Bone marrow (tissue), 2 donors: ENCODE measurements around the gene TAB2.
"Not testable (repeated sequence)": the region's sequence is repeated elsewhere in the genome, so short reads cannot be mapped to it uniquely, and the experiment has no call there.

Experiments
- DNase-seq, 2 donors: peaks; one replicate each; lab custom pipeline; 2025; lab: John Stamatoyannopoulos, UW

The TAB2 gene

DNA sequence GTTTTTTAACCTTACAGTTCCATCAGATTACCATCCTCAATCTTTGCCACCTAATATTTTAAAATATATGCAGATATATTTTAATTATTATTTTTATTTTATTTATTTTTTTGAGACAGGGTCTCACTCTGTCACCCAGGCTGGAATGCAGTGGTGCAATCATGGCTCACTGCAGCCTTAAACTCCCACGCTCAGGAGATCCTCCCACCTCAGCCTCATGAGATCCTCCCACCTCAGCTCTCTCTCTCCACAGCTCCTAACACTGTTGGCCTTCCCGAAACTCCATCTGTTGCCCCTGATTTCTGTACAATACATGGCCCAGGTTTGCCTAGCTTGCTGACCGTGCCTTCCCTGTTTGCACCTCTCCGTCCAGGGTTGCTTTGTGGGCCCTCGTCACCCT is 4.4 kb upstream of the TAB2 start:
- no peak for DNase-seq

DNA sequence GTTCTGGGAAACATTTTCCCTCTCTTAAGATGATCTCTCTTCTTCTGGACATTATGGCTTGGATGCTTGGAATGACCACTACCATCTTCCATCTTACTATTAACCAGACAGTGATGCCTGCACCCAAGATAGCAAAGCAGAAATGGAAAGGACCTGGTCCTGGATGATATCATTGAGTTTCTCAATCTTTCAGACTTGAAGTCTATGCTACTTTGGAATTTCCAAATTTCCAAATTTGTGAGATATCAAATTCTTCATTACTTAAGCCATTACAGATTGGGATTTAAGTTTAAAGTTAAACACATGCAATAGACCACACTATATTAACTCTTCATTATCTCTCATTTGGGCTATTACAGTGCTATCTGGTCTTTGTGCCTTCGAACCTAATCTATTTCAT is 3.7 kb upstream of the TAB2 start:
- DNase-seq = no peak

- no peak for DNase-seq
Observed at GRCh38 chr6:149314325-149314905, 3.1 kb upstream of the TAB2 start.

- no peak for DNase-seq
Observed at GRCh38 chr6:149316108-149316727, 1.3 kb upstream of the TAB2 start.

- peak; percentile 76 to 90 for DNase-seq
Observed at GRCh38 chr6:149316740-149317643, 520 bp upstream of the TAB2 start.

- DNase-seq = peak in 1 of 2 donors; percentile 49
Observed at GRCh38 chr6:149318581-149319286, 1.2 kb downstream of the TAB2 start.

GRCh38 chr6:149319422-149319821 is 1.9 kb downstream of the TAB2 start:
- DNase-seq = no peak

DNA sequence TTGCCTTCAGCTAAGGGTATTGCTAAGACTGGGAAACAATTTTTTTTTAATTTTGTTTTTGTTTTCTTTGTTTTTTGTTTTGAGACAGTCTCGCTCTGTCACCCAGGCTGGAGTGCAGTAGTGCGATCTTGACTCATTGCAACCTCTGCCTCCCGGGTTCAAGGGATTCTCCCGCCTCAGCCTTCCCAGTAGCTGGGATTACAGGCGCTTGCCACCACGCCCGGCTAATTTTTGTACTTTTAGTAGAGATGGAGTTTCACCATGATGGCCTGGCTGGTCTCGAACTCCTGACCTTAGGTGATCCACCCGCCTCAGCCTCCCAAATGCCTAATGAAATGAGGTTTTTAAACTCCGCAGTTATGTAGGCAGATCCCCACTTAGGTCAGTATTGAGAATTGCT is 2.5 kb downstream of the TAB2 start:
- not testable (repeated sequence) for DNase-seq

DNA sequence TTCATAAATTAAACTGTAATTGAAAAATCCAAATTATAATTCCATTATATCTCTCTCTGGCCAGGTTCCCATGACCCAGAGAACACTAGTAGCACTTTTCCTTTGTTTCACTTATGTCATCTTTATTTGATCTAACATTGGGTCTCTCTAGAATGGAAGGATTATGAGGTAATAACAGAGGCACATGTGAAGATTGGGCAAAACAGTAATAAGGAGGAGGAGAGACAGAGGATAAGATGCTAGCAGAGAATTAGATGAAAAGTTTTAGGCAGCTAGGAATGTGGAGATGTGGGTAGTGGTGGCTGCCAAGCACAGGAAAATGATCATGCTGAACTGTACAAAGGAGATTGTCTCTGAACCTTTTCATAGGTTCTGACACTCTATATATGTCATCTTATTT is 3.3 kb downstream of the TAB2 start:
- no peak for DNase-seq

GRCh38 chr6:149323353-149323752 is 5.8 kb downstream of the TAB2 start:
- no peak for DNase-seq

GRCh38 chr6:149323925-149324324 is 6.4 kb downstream of the TAB2 start:
- DNase-seq = no peak

DNA sequence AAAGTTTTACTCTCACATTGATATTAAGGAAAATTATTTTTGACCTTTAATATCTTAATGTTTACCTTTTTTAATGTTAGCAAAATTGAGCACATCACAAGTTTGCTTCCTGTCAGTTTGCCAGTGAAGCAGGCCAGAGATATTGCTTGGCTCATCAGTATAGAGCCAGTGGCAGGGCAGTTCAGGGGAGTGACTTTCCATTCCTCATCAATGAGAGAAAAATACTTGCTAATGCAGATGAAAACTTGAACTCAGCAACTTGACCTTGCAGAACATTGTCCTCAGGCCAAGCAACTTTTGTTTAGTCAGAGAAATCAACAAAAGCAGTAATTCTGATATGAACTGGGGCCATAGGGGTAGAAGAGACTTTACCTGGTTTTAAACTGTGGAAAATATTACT is 6.9 kb downstream of the TAB2 start:
- DNase-seq = no peak

DNA sequence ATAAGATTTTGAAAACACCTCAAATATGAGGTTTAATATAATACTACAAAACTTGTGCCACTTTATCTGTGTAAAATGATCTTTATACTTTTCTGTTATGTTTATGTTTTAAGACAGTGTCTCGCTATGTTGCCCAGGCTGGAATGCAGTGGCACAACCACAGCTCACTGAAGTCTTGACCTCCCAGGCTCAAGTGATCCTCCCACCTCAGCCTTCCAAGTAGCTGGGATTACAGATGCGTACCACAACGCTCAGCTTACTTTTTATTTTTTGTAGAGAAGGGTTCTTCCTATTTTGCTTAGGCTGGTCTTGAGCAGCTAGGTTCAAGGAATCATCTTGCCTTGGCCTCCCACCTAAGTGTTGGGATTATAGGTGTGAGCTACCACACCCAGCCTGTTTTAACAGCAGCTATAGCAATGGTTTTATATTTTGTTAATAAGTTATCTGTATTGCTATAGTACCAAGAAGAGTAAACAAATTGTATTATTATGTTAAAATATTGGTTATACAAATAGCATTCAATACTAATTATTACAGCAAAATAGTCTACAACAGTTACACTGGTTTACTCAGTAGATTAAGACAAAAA is 8.2 kb downstream of the TAB2 start:
- DNase-seq = no peak

DNA sequence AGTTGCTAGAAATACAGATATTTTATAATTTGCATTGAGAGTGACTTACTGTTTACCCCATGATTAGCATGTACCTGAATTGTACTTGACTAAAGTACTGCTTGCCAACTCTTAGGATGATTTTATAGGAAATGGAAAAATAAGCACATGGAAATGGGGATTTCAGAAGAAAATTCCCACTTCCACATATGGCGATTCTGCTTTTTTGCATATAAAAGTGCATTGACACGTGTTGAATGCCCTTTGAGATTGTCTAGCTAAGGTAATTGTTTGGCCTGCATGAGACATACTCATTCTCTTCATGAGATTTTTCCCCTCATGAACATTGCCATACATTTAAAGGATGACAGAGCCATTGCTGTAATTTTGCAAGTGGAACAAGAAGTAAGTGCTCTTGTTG is 10.1 kb downstream of the TAB2 start:
- DNase-seq = no peak

DNA sequence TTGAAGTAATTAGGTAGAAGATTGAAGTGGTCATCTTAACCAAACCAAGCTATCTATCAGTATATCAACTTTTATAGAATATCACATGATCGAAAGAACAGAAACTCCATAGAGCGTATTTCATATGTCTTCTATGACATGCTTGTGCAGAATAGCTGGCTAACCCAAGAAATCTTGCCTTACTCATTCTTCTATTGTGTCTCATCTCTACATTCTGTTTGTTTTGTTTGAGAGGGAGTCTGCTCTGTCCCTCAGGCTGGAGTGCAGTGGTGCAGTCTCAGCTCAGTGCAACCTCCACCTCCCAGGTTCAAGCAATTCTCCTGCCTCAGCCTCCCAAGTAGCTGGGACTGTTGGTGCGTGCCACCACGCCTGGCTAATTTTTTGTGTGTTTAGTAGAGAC is 10.6 kb downstream of the TAB2 start:
- DNase-seq = no peak

DNA sequence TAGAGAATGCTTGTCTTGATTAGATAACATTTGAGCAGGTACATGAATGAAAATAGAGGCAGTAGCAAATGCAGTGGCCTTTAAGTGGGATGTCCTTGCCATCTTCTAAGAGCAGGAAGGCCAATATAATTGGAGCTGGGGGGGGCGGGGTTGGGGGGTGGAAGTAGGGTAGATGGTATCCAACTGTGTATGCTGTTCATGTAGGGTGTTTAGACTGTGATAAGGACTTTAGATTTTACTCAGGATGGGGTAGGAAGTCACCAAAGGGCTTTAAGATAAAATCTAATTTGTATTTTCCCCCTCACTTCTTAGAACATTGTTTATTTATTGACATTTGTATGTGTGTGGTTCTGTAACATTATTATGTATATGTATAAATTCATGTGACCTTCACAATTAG is 12.0 kb downstream of the TAB2 start:
- DNase-seq = no peak

- DNase-seq = no peak
Observed at GRCh38 chr6:149330133-149330532, 12.6 kb downstream of the TAB2 start.

GRCh38 chr6:149331043-149331807 is 13.7 kb downstream of the TAB2 start:
- no peak for DNase-seq

- DNase-seq = no peak
Observed at GRCh38 chr6:149331871-149332270, 14.4 kb downstream of the TAB2 start.

DNA sequence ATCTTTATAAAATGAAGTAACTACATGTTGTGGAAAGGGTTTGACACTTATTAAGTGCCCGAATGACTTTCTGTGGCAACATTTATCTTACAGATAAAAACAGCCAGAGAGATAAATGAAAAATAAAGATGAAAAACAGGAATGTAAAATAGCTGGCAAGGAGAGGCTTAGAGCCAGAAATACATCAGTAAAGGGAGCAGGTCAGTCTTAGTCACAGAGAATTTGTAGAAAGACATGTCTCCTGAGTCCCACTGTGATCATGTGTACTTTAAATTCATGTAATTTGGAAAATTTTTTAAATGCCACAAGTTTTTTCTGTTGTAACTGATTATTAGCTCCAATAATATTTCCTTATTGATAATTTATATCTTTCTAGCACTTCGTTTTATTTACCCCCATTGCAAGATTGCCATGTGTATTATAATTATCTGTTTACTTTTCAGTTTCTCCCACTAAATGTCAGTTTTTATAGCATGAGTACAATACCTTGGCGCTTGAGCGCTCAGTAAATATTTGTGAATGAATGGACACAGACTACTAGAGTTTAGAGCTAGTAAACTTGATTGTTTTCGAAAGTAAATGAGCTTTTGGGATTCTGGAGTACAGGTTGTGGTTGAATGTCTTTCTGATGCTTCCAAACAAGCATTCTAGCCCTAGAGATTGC is 15.2 kb downstream of the TAB2 start:
- no peak for DNase-seq

- DNase-seq = no peak
Observed at GRCh38 chr6:149333266-149333620, 15.7 kb downstream of the TAB2 start.
